HEK293 (cell line): ENCODE measurements around the gene CACNA1E.

ENCODE experiments used
- CTCF ChIA-PET: fragments of 350-600 bp; formaldehyde crosslinking; extraction: SDS; loops from one replicate; lab custom pipeline; 2021; ENCODE audit warnings: antibody characterized with exemption; lab: Yijun Ruan, JAX
- POLR2A ChIA-PET: fragments of 300-600 bp; formaldehyde crosslinking; extraction: SDS; loops from one replicate; lab custom pipeline; 2020; ENCODE audit warnings: antibody characterized with exemption, inconsistent platforms; lab: Yijun Ruan, JAX
- H3K27ac ChIP-seq: fragments of 200-500 bp; sonication (Bioruptor generic); 2 replicates; pipeline ENCODE4 v1.5.1; 2014; ENCODE audit warnings: low read depth, low read length, control low read depth, inconsistent platforms; ENCODE audit errors: extremely low read depth
- H3K36me3 ChIP-seq, 2 experiments: fragments of 200-500 bp in 1 of 2; sonication (Bioruptor generic) in 1 of 2; 1 replicate in 1 of 2; 2 replicates in 1 of 2; pipeline ENCODE4 v1.5.1; 2014 to 2017; ENCODE audit warnings: inconsistent platforms in 2 of 2, low read length in 2 of 2; ENCODE audit not compliant: control insufficient read depth in 2 of 2, insufficient read depth in 1 of 2
- H3K4me1 ChIP-seq: fragments of 200-500 bp; sonication (Bioruptor generic); 2 replicates; pipeline ENCODE4 v1.5.1; 2014; ENCODE audit warnings: mild to moderate bottlenecking, low read length, inconsistent platforms; ENCODE audit not compliant: control insufficient read depth, insufficient read depth
- H3K4me3 ChIP-seq: 2 replicates; pipeline ENCODE4 v1.5.1; 2011; ENCODE audit warnings: low read depth, mild to moderate bottlenecking, control low read depth, low read length, moderate library complexity
- H3K9me3 ChIP-seq: fragments of 200-500 bp; sonication (Bioruptor generic); 2 replicates; pipeline ENCODE4 v1.5.1; 2014; ENCODE audit warnings: low read depth, low read length, inconsistent platforms; ENCODE audit not compliant: control insufficient read depth, insufficient read depth
- BCL6B ChIP-seq: fragments of 450-650 bp; formaldehyde crosslinking; IDR thresholded peaks from 2 replicates; pipeline ENCODE4 v1.5.1; 2017; ENCODE audit warnings: missing biosample characterization, missing genetic modification characterization
- HOXC10 ChIP-seq: sonication (generic); formaldehyde crosslinking; IDR thresholded peaks from 2 replicates; pipeline ENCODE4 v1.8.1; 2023; ENCODE audit warnings: mild to moderate bottlenecking, missing genetic modification reagents
- MZF1 ChIP-seq: fragments of 450-650 bp; formaldehyde crosslinking; IDR thresholded peaks from 2 replicates; pipeline ENCODE4 v1.5.1; 2017; ENCODE audit warnings: missing biosample characterization, missing genetic modification characterization, borderline replicate concordance
- PBX3 ChIP-seq: sonication (generic); formaldehyde crosslinking; IDR thresholded peaks from 2 replicates; pipeline ENCODE4 v1.8.1; 2022; ENCODE audit warnings: mild to moderate bottlenecking, moderate library complexity, missing genetic modification reagents
- REST ChIP-seq: fragments of 450-650 bp; formaldehyde crosslinking; IDR thresholded peaks from 2 replicates; pipeline ENCODE4 v1.5.1; 2016; ENCODE audit warnings: missing biosample characterization, missing genetic modification characterization
- SETDB1 ChIP-seq: IDR thresholded peaks from one replicate; pipeline ENCODE4 v1.6.1; 2017; ENCODE audit warnings: mild to moderate bottlenecking, low read length, moderate library complexity, mixed read lengths; ENCODE audit not compliant: insufficient read length
- ZFP69B ChIP-seq: fragments of 450-650 bp; formaldehyde crosslinking; IDR thresholded peaks from 2 replicates; pipeline ENCODE4 v1.5.1; 2016; ENCODE audit warnings: missing biosample characterization, missing genetic modification characterization
- ZNF114 ChIP-seq: fragments of 450-650 bp; formaldehyde crosslinking; IDR thresholded peaks from 2 replicates; pipeline ENCODE4 v1.5.0; 2017; ENCODE audit warnings: missing biosample characterization, missing genetic modification characterization
- ZNF398 ChIP-seq: fragments of 450-650 bp; formaldehyde crosslinking; IDR thresholded peaks from 2 replicates; pipeline ENCODE4 v1.5.1; 2017; ENCODE audit warnings: missing biosample characterization, missing genetic modification characterization
- ZNF404 ChIP-seq: fragments of 450-650 bp; formaldehyde crosslinking; IDR thresholded peaks from 2 replicates; pipeline ENCODE4 v1.5.1; 2017; ENCODE audit warnings: missing biosample characterization, missing genetic modification characterization
- ZNF529 ChIP-seq: fragments of 450-650 bp; formaldehyde crosslinking; IDR thresholded peaks from 2 replicates; pipeline ENCODE4 v1.5.1; 2017; ENCODE audit warnings: missing genetic modification characterization, missing biosample characterization; ENCODE audit not compliant: insufficient replicate concordance
- ZNF596 ChIP-seq: fragments of 450-650 bp; IDR thresholded peaks from 2 replicates; pipeline ENCODE4 v1.5.0; 2018; ENCODE audit warnings: missing biosample characterization, mild to moderate bottlenecking, missing genetic modification characterization, moderate library complexity
- ZNF600 ChIP-seq: fragments of 450-650 bp; formaldehyde crosslinking; IDR thresholded peaks from 2 replicates; pipeline ENCODE4 v1.5.1; 2016; ENCODE audit warnings: missing biosample characterization, missing genetic modification characterization
- ZNF626 ChIP-seq: fragments of 450-650 bp; sonication (Bioruptor Pico); formaldehyde crosslinking; IDR thresholded peaks from 2 replicates; pipeline ENCODE4 v1.5.1; 2018; ENCODE audit warnings: missing biosample characterization, missing genetic modification characterization, inconsistent platforms
- ZNF692 ChIP-seq: fragments of 450-650 bp; formaldehyde crosslinking; IDR thresholded peaks from 2 replicates; pipeline ENCODE4 v1.5.1; 2016; ENCODE audit warnings: missing biosample characterization, missing genetic modification characterization
- ZNF704 ChIP-seq: fragments of 450-650 bp; formaldehyde crosslinking; IDR thresholded peaks from 2 replicates; pipeline ENCODE4 v1.5.1; 2016; ENCODE audit warnings: missing biosample characterization, missing genetic modification characterization
- ZSCAN30 ChIP-seq: fragments of 450-650 bp; IDR thresholded peaks from 2 replicates; pipeline ENCODE4 v1.5.1; 2018; ENCODE audit warnings: missing biosample characterization, mild to moderate bottlenecking, missing genetic modification characterization, moderate library complexity

The CACNA1E gene

GRCh38 chr1:181674617-181675016 lies 191.3 kb downstream of the CACNA1E start (continued):
- TF ChIP-seq REST (tag by site-specific recombination), result no peak
- no peak for TF ChIP-seq ZNF404 (tag by site-specific recombination)
- TF ChIP-seq ZNF114, result no peak

- H3K4me3 ChIP-seq, result no peak overlapping the region
- H3K9me3 ChIP-seq, result no peaks in the 10 kb centered on the region
- POLR2A ChIA-PET, result no interaction called here
- no peaks in the 10 kb centered on the region for H3K4me1 ChIP-seq
- TF ChIP-seq BCL6B (tag by site-specific recombination), result no peak
- no peak for TF ChIP-seq SETDB1
- no peak for TF ChIP-seq ZNF398
- TF ChIP-seq ZSCAN30 (tag by site-specific recombination), result no peak
- no peak for TF ChIP-seq ZNF596 (tag by site-specific recombination)
- no peak for TF ChIP-seq PBX3
- TF ChIP-seq ZNF704, result no peak
- TF ChIP-seq HOXC10 (CRISPR knock-in tag), result no peak
- TF ChIP-seq ZNF529 (tag by site-specific recombination), result no peak
- TF ChIP-seq MZF1 (tag by site-specific recombination), result no peak
- no peak for TF ChIP-seq ZNF600 (tag by site-specific recombination)
- no peak for TF ChIP-seq ZFP69B (tag by site-specific recombination)
- no peak for TF ChIP-seq ZNF692 (tag by site-specific recombination)
- TF ChIP-seq ZNF626 (tag by site-specific recombination), result no peak
- CTCF ChIA-PET, result interaction anchor here (0.7 to 2.7 kb wide), 2 partner anchors 27 to 197 kb away, joined by 3 to 21 read pairs; no protein-coding TSS in a partner anchor
- H3K27ac ChIP-seq, result no peak overlapping the region
- H3K36me3 ChIP-seq, result no peaks in the 10 kb centered on the region
Measured at GRCh38 chr1:181675091-181675917, 192.0 kb downstream of the CACNA1E start.
